ENCODE data around the gene FBLN1.

- no peak for TF ChIP-seq CTCF (IDR thresholded peaks at IDR 0.05; ENCODE audit: extremely low read depth in 1 of 2, insufficient read depth in 1 of 2, low read depth in 1 of 2, low read length in 2 of 2)
- TF ChIP-seq POLR2A (IDR thresholded peaks at IDR 0.05; ENCODE audit: low read depth, low read length) = no peak
- TF ChIP-seq JUN (IDR thresholded peaks at IDR 0.05; ENCODE audit: borderline replicate concordance, insufficient read depth, insufficient read length, low read depth) = no peak
These were observed 33.8 kb upstream of the FBLN1 start for GRCh38 chr22:45468872-45469271.

Data from endothelial cell of umbilical vein (primary cell).